Breast epithelium (tissue), 3 donors: ENCODE results near the gene PCGF6.

ENCODE experiments used
- CTCF ChIP-seq, 3 donors: fragments of 450-650 bp; IDR thresholded peaks; one replicate each; pipeline ENCODE4 v1.5.1; 2016 to 2017; ENCODE audit warnings: antibody characterized with exemption in 3 of 3, mild to moderate bottlenecking in 3 of 3, moderate library complexity in 3 of 3
- POLR2A ChIP-seq: fragments of 450-650 bp; IDR thresholded peaks from one replicate; pipeline ENCODE4 v1.6.1; 2016; ENCODE audit warnings: antibody characterized with exemption, mild to moderate bottlenecking, moderate library complexity

GRCh38 chr10:103350175-103350516 lies 794 bp downstream of the PCGF6 start:
- TF ChIP-seq CTCF (IDR thresholded peaks at IDR 0.05) = no peak
- no peak for TF ChIP-seq POLR2A
